GM20000 (cell line): Measurements from ENCODE around the gene AADAT.
"Not testable (repeated sequence)": the region's sequence is repeated elsewhere in the genome, so short reads cannot be mapped to it uniquely, and the experiment has no call there.

Source experiments
- DNase-seq: peaks from one replicate; pipeline ENCODE4 v3.0.0; 2012; ENCODE audit warnings: low spot score
- TF ChIP-seq, protein P1 (sequence below): IDR thresholded peaks from 2 replicates; pipeline ENCODE4 v1.5.1; 2012; ENCODE audit warnings: mild to moderate bottlenecking, control low read depth; ENCODE audit errors: extremely low read depth, missing control alignments

AADAT gene

DNA sequence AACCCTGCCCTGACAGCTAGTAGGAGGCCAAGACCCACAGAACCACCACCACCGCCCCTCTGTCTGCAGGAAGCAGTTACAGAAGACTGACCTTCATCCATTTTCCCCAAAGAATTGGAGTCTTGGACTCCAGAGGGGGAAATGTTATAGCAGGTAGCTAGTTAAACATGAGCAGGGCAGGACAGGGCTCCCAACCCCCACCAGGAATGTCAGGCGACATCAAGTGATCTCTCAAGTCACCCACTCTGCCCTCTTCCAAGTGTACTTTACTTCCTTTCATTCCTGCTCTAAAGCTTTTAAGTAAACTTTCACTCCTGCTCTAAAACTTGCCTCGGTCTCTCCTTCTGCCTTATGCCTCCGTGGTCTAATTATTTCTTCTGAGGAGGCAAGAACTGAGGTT lies 17.1 kb upstream of the AADAT start:
- no peak for DNase-seq
- TF ChIP-seq, protein P1, sequence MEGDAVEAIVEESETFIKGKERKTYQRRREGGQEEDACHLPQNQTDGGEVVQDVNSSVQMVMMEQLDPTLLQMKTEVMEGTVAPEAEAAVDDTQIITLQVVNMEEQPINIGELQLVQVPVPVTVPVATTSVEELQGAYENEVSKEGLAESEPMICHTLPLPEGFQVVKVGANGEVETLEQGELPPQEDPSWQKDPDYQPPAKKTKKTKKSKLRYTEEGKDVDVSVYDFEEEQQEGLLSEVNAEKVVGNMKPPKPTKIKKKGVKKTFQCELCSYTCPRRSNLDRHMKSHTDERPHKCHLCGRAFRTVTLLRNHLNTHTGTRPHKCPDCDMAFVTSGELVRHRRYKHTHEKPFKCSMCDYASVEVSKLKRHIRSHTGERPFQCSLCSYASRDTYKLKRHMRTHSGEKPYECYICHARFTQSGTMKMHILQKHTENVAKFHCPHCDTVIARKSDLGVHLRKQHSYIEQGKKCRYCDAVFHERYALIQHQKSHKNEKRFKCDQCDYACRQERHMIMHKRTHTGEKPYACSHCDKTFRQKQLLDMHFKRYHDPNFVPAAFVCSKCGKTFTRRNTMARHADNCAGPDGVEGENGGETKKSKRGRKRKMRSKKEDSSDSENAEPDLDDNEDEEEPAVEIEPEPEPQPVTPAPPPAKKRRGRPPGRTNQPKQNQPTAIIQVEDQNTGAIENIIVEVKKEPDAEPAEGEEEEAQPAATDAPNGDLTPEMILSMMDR: no peak

DNA sequence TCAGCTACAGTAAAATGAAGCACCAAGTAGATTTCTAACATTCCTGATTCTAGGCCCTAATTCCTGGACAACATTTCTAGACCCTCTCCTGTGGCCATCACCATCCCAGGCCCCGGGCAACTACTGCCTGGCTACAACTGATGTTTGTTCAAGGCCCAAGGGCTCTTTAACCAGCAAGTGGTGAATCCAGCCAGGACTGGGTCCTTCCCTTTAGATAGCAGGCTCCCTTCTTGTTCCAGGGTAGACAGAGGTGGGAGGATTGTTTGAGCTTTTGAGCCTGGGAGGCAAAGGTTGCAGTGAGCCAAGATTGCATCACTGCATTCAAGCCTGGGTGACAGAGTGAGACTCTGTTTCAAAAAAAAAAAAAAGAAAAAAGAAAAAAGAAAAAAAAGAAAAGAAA lies 12.7 kb upstream of the AADAT start:
- TF ChIP-seq, protein P1: no peak
- DNase-seq: no peak

GRCh38 chr4:170098171-170098570 lies 8.4 kb upstream of the AADAT start:
- not testable (repeated sequence) for DNase-seq

DNA sequence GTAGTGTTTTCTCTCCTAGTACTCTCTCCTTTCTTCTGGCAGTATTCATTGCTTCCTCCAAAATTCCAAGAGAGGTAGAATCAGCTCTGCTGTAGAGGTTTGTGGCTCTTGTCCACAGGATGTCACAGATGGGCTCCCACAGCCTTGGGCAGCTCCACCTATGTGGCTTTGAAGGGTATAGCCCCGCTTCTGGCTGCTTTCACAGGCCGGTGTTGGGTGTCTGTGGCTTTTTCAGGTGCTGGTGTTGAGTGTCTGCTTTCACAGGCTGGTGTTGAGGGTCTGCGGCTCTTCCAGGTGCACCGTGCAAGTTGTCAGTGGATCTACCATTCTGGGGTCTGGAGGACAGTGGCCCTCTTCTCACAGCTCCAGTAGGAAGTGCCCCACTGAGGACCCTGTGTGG lies 7.9 kb upstream of the AADAT start:
- TF ChIP-seq, protein P1: no peak
- no peak for DNase-seq

DNA sequence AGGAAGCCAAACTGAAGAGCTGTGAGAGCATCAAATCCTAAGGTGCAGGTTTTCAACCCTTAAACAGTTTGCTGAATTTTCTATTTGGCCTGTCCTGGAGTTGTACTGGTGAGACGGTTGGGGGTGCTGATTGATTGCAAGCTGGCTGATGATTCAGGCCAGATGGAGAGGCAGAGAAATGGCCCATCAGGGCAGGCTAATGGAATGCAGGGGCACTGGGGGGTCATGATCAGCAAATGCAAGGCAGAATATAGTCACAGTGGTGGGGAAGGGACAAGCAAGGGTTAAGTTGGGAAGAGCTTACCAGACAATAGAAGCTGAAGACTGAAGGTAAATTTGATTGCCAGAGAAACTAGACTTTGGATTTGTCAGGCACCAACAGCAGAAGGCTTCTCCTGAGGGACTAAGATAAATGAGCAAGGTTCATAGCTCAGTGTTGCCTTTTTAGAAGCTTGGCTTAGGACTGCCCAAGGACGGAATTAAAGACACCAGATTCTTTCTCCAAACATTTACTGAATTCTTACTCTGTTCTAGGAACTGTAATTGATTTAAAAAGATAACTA lies 4.3 kb upstream of the AADAT start:
- no peak for DNase-seq
- TF ChIP-seq, protein P1: no peak

GRCh38 chr4:170091069-170091696 lies 1.4 kb upstream of the AADAT start:
- no peak for DNase-seq
- TF ChIP-seq, protein P1: no peak

DNA sequence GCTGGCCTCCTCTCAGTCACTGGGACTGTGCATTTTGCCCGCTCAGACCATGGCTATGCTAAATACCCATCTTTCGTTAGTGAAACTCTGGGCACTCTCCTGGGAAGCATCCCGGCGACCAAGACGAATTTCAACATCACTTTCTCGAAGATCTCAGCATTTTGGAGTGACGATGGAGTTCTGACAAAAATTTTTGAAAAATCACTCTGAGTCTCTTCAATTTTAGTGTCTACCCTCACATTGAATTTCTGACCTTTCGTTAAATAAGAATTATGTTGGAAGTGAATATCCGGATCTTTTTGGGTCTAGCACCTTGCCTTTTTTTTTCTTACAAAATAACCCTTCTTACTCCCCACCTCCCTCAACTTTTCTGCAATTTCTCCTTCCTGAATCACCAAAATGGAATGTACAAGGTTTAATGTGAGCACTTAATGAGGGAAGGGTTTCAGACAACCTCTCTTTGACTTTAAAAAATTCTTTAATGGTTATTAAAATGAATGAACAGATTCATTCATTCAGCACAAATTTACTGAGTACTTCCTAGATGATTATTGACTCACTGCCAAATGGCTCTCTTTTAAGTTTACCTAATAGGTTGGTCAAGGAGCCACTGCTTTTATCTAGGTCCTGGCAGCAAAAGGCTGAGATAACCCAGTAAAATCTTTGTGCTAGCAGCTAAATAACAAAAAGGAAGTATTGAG lies 746 bp upstream of the AADAT start:
- TF ChIP-seq, protein P1: no peak
- DNase-seq: no peak
